ENCODE data around the gene CD34.

The CD34 gene

DNA sequence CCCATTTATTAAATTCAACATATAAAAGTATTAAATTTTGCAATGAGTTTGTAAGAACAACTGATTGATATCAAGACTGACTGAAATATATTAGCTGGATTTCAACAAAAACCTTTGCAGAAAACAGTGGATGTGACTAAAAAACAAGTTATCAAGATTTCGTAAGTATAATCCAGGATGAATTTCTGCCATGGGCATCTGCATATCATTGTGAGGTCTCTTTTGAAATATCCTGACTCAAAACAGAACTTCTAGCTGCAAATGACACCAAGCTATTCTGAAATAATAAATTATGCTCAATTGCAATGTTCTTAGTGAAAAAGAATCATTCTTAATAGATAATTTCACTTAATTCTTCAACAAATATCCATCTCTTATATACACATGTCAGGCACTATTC, 52.6 kb downstream of the CD34 start:
- no peak overlapping the region for H3K4me3 ChIP-seq (ENCODE audit: low read length)

DNA sequence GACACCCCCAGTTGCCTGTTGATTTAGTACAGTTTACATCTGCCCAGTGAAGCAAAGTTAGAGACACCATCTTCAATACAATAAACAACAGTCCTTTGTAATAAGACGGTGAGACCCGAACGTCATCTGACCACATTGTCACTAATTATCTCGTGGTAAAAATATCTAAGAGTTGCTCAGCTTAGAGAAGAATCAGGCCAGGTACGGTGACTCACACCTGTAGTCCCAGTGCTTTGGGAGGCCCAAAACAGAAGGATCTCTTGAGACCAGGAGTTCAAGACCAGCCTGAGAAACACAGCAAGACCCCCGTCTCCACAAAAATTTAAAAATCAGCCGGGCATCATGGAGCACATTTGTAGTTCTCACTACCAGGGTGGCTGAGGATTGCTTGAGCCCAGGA, 53.5 kb downstream of the CD34 start:
- H3K9ac ChIP-seq (ENCODE audit: low read length): no peak overlapping the region
- H2AFZ ChIP-seq (ENCODE audit: low read depth, low read length): no peak overlapping the region
- TF ChIP-seq, protein P1, sequence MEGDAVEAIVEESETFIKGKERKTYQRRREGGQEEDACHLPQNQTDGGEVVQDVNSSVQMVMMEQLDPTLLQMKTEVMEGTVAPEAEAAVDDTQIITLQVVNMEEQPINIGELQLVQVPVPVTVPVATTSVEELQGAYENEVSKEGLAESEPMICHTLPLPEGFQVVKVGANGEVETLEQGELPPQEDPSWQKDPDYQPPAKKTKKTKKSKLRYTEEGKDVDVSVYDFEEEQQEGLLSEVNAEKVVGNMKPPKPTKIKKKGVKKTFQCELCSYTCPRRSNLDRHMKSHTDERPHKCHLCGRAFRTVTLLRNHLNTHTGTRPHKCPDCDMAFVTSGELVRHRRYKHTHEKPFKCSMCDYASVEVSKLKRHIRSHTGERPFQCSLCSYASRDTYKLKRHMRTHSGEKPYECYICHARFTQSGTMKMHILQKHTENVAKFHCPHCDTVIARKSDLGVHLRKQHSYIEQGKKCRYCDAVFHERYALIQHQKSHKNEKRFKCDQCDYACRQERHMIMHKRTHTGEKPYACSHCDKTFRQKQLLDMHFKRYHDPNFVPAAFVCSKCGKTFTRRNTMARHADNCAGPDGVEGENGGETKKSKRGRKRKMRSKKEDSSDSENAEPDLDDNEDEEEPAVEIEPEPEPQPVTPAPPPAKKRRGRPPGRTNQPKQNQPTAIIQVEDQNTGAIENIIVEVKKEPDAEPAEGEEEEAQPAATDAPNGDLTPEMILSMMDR (IDR thresholded peaks at IDR 0.05; ENCODE audit: low read depth, low read length): no peak
- TF ChIP-seq EZH2phosphoT487 (IDR thresholded peaks at IDR 0.05; ENCODE audit: low read depth): no peak
- H4K20me1 ChIP-seq (ENCODE audit: insufficient read depth, low read length): peaks cover 13% of the 10 kb centered on the region
- H3K9me3 ChIP-seq (ENCODE audit: insufficient read depth, low read length): no peaks in the 10 kb centered on the region
- no peak overlapping the region for H3K4me3 ChIP-seq (ENCODE audit: low read length)
- H3K4me2 ChIP-seq (ENCODE audit: low read length): no peak overlapping the region
- H3K36me3 ChIP-seq (replicated peaks; ENCODE audit: low read depth, low read length): peaks cover 25% of the 10 kb centered on the region
- H3K27ac ChIP-seq (ENCODE audit: low read length): no peak overlapping the region
- peaks cover 12% of the 10 kb centered on the region for H3K4me1 ChIP-seq (ENCODE audit: low read length)
- H3K79me2 ChIP-seq (ENCODE audit: low read length): peaks cover 13% of the 10 kb centered on the region; the same call in 1 of the 2 replicates
- H3K27me3 ChIP-seq (ENCODE audit: low read depth, low read length): no peaks in the 10 kb centered on the region

More for the DNA sequence above, 52.6 kb downstream of the CD34 start:
- no peaks in the 10 kb centered on the region for H3K9me3 ChIP-seq (ENCODE audit: insufficient read depth, low read length)
- peaks cover 13% of the 10 kb centered on the region; the same call in 1 of the 2 replicates for H3K79me2 ChIP-seq (ENCODE audit: low read length)
- H3K4me1 ChIP-seq (ENCODE audit: low read length): peaks cover 12% of the 10 kb centered on the region
- no peaks in the 10 kb centered on the region for H3K27me3 ChIP-seq (ENCODE audit: low read depth, low read length)
- no peak overlapping the region for H3K9ac ChIP-seq (ENCODE audit: low read length)
- no peak for TF ChIP-seq EZH2phosphoT487 (IDR thresholded peaks at IDR 0.05; ENCODE audit: low read depth)
- TF ChIP-seq, protein P1 (IDR thresholded peaks at IDR 0.05; ENCODE audit: low read depth, low read length): no peak
- H3K36me3 ChIP-seq (replicated peaks; ENCODE audit: low read depth, low read length): peaks cover 28% of the 10 kb centered on the region
- H3K4me2 ChIP-seq (ENCODE audit: low read length): no peak overlapping the region
- H4K20me1 ChIP-seq (ENCODE audit: insufficient read depth, low read length): peaks cover 10% of the 10 kb centered on the region
- no peak overlapping the region for H3K27ac ChIP-seq (ENCODE audit: low read length)
- H2AFZ ChIP-seq (ENCODE audit: low read depth, low read length): no peak overlapping the region

DNA sequence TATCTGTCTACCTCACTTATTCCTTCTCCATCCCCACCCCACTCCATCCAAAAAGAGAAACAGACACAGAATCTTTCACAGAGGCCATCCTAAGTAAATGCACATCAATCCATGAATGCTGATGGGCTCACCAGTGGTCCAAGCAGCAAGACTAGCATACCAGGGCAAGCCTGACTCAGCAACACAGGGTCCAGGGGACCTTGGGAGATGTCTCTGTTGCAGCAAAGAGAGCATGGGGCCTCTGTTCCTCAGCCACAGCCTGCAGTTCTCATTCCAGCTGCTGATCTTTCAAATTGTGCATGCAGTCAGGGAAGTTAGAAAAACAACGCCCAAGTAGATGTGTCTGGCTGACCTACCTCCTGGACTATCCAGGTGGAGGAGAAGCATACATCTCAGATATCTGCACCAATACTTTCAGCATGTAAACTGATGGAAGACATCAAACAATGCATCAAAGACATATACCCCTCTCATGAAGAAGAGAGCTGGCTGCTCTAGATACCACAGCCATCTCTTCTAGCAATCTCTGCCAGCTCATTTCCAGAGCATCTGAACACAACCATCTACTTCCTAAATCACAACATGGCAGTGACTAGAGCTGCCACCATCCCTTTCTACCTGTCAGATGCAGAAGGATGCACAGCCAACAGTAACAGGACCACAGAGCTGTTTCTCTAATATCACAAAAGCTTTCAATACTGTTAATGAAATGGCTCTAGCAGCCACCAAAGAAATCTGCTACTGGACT, 54.5 kb downstream of the CD34 start:
- H3K27ac ChIP-seq (ENCODE audit: low read length): no peak overlapping the region

DNA sequence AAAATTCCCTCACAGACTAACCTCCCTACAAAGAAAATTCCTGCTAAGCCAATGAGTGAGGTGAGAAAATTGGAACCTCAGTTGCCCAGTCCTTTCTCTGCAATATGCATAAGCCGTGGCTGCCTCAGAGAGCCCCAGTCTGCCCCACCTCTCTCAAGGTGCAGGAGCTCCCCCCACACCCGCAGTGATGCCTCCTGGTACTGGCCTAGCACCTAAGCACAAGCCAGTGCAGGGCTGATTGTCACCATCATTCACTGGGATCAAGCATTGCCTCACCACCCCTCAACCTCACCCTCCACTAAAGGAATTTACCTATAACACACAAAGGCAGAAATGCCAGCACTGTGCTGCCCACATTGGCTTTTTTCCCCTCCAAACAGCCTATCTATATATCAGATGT, 56.9 kb downstream of the CD34 start:
- Histone ChIP-seq H3K9ac (ENCODE audit: low read length) (no peak overlapping the region), H4K20me1 (ENCODE audit: insufficient read depth, low read length) (peaks cover 15% of the 10 kb centered on the region), H2AFZ (ENCODE audit: low read depth, low read length) (no peak overlapping the region), H3K4me3 (ENCODE audit: low read length) (no peak overlapping the region), H3K27ac (ENCODE audit: low read length) (no peak overlapping the region), H3K36me3 (replicated peaks; ENCODE audit: low read depth, low read length) (peaks cover 21% of the 10 kb centered on the region), H3K4me2 (ENCODE audit: low read length) (no peak overlapping the region), H3K4me1 (ENCODE audit: low read length) (peaks cover 12% of the 10 kb centered on the region), H3K79me2 (ENCODE audit: low read length) (peaks cover 13% of the 10 kb centered on the region; the same call in 1 of the 2 replicates), H3K9me3 (ENCODE audit: insufficient read depth, low read length) (no peaks in the 10 kb centered on the region), H3K27me3 (ENCODE audit: low read depth, low read length) (no peaks in the 10 kb centered on the region)
- TF ChIP-seq, protein P1 (IDR thresholded peaks at IDR 0.05; ENCODE audit: low read depth, low read length): no peak
- no peak for TF ChIP-seq EZH2phosphoT487 (IDR thresholded peaks at IDR 0.05; ENCODE audit: low read depth)

More for the DNA sequence above, 54.5 kb downstream of the CD34 start:
- Histone ChIP-seq H3K9me3 (ENCODE audit: insufficient read depth, low read length) (no peaks in the 10 kb centered on the region), H3K79me2 (ENCODE audit: low read length) (peaks cover 13% of the 10 kb centered on the region; the same call in 1 of the 2 replicates), H3K4me2 (ENCODE audit: low read length) (no peak overlapping the region), H3K9ac (ENCODE audit: low read length) (no peak overlapping the region), H3K36me3 (replicated peaks; ENCODE audit: low read depth, low read length) (peaks cover 23% of the 10 kb centered on the region), H3K4me3 (ENCODE audit: low read length) (no peak overlapping the region), H3K27me3 (ENCODE audit: low read depth, low read length) (no peaks in the 10 kb centered on the region), H2AFZ (ENCODE audit: low read depth, low read length) (no peak overlapping the region), H4K20me1 (ENCODE audit: insufficient read depth, low read length) (peaks cover 13% of the 10 kb centered on the region), H3K4me1 (ENCODE audit: low read length) (peaks cover 12% of the 10 kb centered on the region)
- TF ChIP-seq, protein P1 (IDR thresholded peaks at IDR 0.05; ENCODE audit: low read depth, low read length): no peak
- no peak for TF ChIP-seq EZH2phosphoT487 (IDR thresholded peaks at IDR 0.05; ENCODE audit: low read depth)
